Endothelial cell of umbilical vein (primary cell): ENCODE data around the gene FAM186B.

Source experiments
- CTCF ChIP-seq, 2 donors: IDR thresholded peaks; 1 replicate in 1 of 2; 2 replicates in 1 of 2; pipeline ENCODE4 v1.5.1; 2011; ENCODE audit warnings: low read length in 2 of 2, mild to moderate bottlenecking in 2 of 2, moderate library complexity in 2 of 2, control low read depth in 1 of 2, inconsistent platforms in 1 of 2, low read depth in 1 of 2; ENCODE audit not compliant: insufficient read depth in 1 of 2; ENCODE audit errors: extremely low read depth in 1 of 2
- EZH2 ChIP-seq: IDR thresholded peaks from 2 replicates; pipeline ENCODE4 v1.6.1; 2012; ENCODE audit warnings: borderline replicate concordance, low read depth, mild to moderate bottlenecking, moderate library complexity, low read length, inconsistent platforms; ENCODE audit not compliant: severe bottlenecking
- FOS ChIP-seq: IDR thresholded peaks from 2 replicates; pipeline ENCODE4 v1.6.1; 2011; ENCODE audit warnings: mild to moderate bottlenecking, low read length, moderate library complexity, borderline replicate concordance; ENCODE audit not compliant: insufficient read depth
- JUN ChIP-seq: IDR thresholded peaks from 2 replicates; pipeline ENCODE4 v1.6.1; 2011; ENCODE audit warnings: borderline replicate concordance, low read depth; ENCODE audit not compliant: insufficient read length, insufficient read depth
- MAX ChIP-seq: IDR thresholded peaks from 2 replicates; pipeline ENCODE4 v1.6.1; 2011; ENCODE audit not compliant: insufficient read depth, insufficient read length
- MYC ChIP-seq: IDR thresholded peaks from one replicate; pipeline ENCODE4 v1.6.1; 2011; ENCODE audit warnings: mild to moderate bottlenecking, low read depth, low read length
- POLR2A ChIP-seq: IDR thresholded peaks from 2 replicates; pipeline ENCODE4 v1.6.1; 2012; ENCODE audit warnings: low read depth, mild to moderate bottlenecking, control low read depth, low read length
- POLR2AphosphoS5 ChIP-seq: IDR thresholded peaks from 2 replicates; pipeline ENCODE4 v1.6.1; 2012; ENCODE audit warnings: low read depth, mild to moderate bottlenecking, control low read depth, low read length, moderate library complexity; ENCODE audit not compliant: insufficient read depth

- TF ChIP-seq CTCF (IDR thresholded peaks at IDR 0.05; ENCODE audit: extremely low read depth in 1 of 2, insufficient read depth in 1 of 2, low read depth in 1 of 2, low read length in 2 of 2) (no peak), FOS (no peak), EZH2 (no peak), POLR2A (no peak), JUN (no peak), MAX (no peak), MYC (no peak), POLR2AphosphoS5 (no peak)
Measured at GRCh38 chr12:49585477-49586459, 19.7 kb downstream of the FAM186B start.
